ENCODE results near the gene BHLHE23.
A peak's percentile ranks its signal among the peaks of the same experiment; 100 is the strongest.

The BHLHE23 gene

GRCh38 chr20:62986257-62986800 is 20.4 kb downstream of the BHLHE23 start:
- DNase-seq = no peak

- DNase-seq = no peak
These were observed 21.4 kb downstream of the BHLHE23 start for GRCh38 chr20:62985444-62985778.

GRCh38 chr20:62984666-62985443 is 21.9 kb downstream of the BHLHE23 start:
- DNase-seq = peak; percentile 69

- no peak for DNase-seq
These were observed 23.6 kb downstream of the BHLHE23 start for GRCh38 chr20:62983210-62983609.

GRCh38 chr20:62982124-62983075 is 24.4 kb downstream of the BHLHE23 start:
- no peak for DNase-seq

- DNase-seq = peak; percentile 62
These were observed 25.8 kb downstream of the BHLHE23 start for GRCh38 chr20:62980970-62981369.

GRCh38 chr20:62980380-62980960 is 26.3 kb downstream of the BHLHE23 start:
- peak; percentile 73 for DNase-seq

- no peak for DNase-seq
These were observed 26.8 kb downstream of the BHLHE23 start for GRCh38 chr20:62979876-62980373.

GRCh38 chr20:62979310-62979709 is 27.5 kb downstream of the BHLHE23 start:
- no peak for DNase-seq

- DNase-seq = no peak
These were observed 28.2 kb downstream of the BHLHE23 start for GRCh38 chr20:62978561-62978943.

GRCh38 chr20:62977613-62978560 is 28.9 kb downstream of the BHLHE23 start:
- DNase-seq = peak; percentile 36

GRCh38 chr20:62976886-62977285 is 29.9 kb downstream of the BHLHE23 start:
- no peak for DNase-seq

- DNase-seq = no peak
These were observed 30.8 kb downstream of the BHLHE23 start for GRCh38 chr20:62975812-62976508.

GRCh38 chr20:62975251-62975760 is 31.5 kb downstream of the BHLHE23 start:
- no peak for DNase-seq

GRCh38 chr20:62972845-62973745 is 33.7 kb downstream of the BHLHE23 start:
- no peak for DNase-seq

GRCh38 chr20:62971950-62972844 is 34.6 kb downstream of the BHLHE23 start:
- peak; percentile 82 for DNase-seq

- no peak for DNase-seq
These were observed 35.4 kb downstream of the BHLHE23 start for GRCh38 chr20:62971211-62971949.

Data from NCI-H146 (cell line).